DMS153 (cell line): ENCODE measurements around the gene PPP2R3B.
"Not testable (repeated sequence)": the region's sequence is repeated elsewhere in the genome, so short reads cannot be mapped to it uniquely, and the experiment has no call there.

Experiments used
- DNase-seq: peaks from one replicate; lab custom pipeline; 2025; lab: John Stamatoyannopoulos, UW

Gene PPP2R3B

DNA sequence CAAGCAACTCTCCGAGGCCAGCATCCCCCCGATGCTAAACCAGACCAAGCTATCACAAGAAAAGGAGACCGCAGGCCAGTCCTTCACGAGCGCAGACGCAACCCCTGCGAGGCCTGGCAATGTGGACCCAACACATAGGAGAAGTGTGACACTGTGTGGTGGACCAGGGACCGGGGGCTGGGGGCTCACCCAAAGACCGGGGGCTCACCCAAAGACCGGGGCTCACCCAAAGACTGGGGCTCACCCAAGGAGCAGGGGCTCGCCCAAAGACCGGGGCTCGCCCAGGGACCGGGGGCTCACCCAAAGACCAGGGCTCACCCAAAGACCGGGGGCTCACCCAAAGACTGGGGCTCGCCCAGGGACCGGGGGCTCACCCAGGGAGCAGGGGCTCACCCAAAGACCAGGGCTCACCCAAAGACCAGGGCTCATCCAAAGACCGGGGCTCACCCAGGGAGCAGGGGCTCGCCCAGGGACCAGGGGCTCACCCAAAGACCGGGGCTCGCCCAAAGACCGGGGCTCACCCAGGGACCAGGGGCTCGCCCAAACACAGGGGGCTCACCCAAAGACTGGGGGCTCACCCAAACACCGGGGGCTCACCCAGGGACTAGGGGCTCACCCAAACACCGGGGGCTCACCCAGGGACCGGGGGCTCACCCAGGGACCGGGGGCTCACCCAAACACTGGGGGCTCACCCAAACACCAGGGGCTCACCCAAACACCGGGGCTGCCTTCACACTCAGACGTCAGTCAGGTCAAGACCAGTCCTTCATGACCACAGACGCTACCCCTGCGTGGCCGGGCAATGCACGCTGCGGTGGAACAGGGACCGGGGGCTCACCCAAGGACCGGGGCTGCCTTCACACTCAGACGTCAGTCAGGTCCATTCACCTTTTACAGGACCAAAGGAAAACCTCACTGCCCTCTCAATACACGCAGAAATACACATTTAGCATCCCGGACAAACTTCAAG is 32.9 kb downstream of the PPP2R3B start:
- DNase-seq = no peak

DNA sequence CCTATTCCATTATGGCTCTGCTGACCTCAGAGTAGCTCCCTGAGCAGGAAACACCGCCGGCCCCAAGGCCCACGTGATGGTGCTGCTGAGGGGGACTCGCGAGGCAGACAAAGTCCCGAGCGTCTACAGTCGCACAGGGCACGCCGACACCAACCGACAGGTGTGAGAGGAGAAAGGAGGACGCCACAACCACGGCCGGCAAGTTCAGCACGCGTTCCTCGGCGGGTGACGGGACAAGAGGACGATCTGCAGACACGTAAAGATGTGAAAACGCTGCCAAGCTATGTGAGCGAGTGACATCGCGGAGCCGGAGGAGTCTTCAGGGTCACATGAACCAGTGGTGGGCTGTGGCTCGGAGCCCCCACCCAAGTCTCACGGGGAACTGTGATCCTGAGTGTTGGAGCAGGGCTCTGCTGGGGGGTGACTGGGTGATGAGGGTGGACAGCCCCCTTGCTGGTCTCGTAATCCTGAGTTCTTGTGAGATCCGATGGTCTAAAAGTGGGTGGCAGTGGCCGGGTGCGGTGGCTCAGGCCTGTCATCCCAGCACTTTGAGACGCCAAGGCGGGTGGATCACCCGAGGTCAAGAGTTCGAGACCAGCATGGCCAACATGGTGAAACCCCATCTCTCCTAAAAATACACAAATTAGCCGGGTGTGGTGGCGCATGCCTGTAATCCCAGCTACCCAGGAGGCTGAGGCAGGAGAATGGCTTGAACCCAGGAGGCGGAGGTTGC is 34.0 kb downstream of the PPP2R3B start:
- DNase-seq = no peak

DNA sequence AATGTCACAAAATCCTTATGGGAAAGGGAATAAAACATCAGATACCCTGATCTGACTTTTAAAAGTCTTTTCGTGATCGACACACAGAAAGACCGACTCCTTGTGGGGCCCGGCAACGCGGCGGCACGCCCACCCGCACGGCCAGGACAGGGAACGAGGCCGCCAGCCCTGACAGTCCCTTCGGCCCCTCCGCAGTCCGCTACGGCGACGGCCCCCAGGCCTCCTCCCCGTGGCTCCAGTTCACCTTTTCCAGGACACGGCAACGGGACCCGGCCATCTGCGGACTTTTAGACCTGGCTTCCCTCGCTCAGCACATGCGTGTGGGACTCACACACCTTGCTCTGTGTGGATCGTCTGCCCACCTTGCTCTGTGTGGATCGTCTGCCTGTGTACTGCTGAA is 34.5 kb downstream of the PPP2R3B start:
- no peak for DNase-seq

DNA sequence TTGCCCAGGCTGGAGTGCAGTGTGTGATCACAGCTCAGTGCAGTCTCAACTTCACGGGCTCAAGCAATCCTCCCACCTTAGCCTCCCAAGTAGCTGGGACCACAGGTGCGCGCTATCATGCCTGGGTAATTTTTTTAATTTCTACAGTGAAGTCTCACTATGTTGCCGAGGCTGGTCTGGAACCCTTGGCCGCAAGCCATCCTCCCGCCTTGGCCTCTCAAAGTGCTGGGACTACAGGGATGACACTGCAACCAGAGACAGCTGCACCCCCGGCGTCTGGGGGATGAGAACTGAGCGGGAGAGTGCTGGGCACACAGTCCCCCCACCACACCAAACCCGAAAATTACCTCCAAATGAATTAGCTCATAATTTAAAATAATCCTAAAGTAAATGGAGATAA is 35.0 kb downstream of the PPP2R3B start:
- DNase-seq = no peak

DNA sequence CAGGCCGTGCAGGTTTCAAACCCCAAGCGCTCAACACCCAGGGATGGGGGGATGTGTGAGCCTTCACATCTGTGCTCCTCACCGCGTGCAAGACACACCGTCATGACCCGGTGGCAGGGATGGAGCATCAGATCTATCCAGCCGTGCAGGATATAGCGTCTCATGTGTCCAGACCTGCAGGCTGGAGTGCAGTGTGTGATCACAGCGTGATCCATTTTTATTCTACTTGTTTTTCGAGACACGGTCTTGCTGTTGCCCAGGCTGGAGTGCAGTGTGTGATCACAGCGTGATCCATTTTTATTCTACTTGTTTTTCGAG is 35.4 kb downstream of the PPP2R3B start:
- DNase-seq = not testable (repeated sequence)

DNA sequence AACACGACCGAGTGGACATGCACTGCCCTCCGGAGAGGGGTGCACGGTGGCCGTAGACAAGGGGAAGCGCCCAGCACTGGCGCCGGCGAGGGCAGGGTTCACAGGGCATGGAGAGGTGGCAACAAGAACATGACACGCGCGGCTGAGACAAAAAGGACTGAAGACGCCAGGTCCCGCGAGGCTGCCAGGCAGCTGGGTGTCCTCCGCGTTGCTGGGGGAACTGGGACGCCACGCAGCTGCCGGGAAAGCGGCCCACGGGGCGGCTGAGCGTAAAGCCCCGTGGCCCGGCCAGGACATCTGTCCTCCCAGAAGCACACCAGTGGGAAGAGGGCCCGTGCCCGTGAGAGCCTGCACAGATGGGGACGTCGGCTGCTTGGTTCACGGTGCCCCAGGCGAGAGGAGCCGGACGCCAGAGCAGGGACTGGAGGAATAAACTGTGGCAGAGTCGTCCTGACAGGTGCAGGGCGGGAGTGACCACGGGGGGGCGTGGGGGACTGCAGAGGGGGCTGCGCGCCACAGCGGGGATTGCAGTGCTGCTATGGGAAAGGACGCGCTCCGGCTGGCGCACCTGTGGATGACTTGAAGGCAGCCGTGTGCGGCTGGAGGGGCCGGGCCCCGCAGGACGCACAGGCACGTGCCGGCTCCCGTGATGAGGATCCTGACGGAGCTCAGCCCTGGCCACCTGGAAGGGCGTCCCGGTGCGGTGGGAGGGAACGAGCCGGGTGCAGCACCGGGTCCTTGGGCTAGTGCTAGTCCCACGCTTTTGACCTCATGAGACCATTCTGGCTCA is 36.0 kb downstream of the PPP2R3B start:
- DNase-seq = no peak

DNA sequence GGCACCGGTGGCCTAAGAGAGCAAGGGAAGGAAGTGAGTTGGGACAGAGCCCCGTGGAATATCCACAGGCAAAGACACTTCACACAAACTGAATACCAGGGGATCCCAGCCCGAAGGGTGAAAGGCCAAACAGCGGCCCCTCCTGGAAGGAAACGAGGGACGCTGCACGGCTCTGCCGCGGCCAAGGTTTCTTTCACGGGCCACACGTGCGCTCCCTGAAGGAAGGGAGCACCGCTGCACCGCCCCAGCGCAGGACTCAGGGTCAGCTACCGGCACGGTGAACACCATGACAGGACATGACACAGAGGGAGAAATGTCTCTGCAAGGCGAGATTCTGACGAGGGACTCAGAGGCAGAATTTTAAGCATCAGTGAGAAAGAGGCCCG is 36.6 kb downstream of the PPP2R3B start:
- no peak for DNase-seq

DNA sequence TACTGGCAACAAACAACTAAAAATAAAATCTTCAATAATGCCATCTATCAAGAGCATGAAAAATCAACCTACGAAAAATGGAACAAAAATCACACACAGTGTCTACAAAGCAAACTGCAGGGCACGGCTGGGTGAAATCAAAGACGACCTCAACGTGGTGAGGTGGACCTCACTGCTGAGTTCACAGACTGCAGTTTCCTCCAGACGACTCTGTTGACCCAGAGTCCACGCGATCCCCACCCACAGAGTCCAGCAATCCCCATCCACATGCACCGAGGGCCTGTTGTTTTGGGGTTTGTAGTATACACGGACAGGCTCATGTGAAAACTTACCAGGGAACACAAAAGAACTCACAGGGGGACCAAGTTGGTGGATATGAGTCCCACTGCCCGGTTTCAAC is 37.0 kb downstream of the PPP2R3B start:
- no peak for DNase-seq

DNA sequence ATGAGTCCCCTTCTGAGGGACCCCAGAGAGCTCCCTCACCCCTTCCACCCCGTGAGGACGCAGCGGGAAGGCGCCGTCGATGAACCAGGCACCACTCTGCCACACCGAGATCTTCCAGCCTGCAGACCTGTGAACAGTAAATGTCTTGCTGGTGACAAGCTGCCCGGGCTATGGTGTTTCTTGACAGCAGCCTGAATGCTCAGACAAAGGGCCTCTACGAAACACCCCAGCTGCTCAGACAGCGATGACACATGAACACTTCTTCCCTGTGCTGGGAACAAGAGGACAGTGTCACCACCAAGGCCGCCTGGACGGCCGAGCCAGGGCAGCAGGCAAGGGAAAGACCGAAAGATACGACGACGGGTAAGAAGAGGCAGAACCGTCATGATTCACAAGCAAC is 37.5 kb downstream of the PPP2R3B start:
- DNase-seq = no peak

DNA sequence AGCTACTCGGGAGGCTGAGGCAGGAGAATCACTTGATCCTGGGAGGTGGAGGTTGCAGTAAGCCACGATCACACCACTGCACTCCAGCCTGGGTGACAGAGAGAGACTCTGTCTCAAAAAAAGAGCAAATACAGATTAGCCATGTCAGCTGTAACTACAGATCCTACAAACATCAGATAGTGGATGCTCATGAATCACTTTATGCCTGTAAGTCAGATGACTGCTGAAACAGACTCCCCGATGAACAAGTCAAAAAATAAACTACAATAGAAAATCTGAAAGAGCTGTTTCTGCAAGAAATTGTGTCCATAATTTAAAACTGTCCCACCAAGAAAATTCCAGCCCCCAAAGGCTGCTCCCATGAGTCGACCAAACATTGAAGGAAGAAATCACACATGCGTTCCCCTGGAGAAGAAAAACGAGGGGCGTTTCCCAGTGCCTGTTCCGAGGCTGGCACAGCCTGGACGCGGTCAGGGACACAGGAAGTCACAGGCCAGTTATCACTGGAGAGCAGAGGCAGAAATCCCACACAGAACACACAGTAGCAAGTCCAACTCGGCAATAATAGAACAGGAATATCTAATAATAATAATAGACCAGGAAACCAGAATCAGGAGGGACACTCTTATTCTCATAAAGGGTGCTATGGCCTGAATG is 38.1 kb downstream of the PPP2R3B start:
- DNase-seq = no peak

DNA sequence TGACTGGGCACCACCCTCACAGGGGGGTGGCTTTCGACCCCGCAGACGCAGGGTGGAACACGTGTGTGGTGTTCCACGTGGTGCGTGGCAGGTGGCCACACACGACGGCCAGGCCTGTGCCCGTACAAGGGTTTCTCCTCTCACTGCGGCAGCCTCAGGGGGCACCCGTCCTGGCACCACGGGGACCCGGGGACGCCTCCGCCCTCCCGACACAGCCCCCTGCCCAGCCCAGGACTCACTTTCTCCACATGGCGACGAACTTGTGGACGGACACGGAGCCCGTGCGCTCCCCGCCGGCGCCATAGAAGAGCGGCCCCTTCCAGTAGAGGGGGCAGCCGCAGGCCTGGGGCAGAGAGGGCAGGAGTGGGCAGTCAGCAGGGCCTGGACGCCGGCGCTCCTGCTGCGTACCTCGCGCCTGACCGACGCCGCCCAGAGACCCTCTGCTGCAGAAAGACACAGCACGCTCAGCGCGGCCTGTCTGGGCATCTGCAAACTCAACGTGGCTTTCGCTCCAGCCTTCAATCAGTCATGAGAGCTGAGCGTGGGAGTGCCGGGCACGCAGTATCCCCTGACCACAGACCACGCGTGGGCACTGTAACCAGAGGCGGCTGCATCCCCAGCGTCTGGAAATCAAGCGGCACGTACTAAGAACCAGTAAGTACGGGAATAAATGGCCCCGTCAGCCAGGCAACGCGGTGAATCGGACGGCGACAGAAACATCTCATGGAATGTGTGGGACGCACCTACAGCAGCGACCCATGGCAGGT is 39.2 kb downstream of the PPP2R3B start:
- no peak for DNase-seq

DNA sequence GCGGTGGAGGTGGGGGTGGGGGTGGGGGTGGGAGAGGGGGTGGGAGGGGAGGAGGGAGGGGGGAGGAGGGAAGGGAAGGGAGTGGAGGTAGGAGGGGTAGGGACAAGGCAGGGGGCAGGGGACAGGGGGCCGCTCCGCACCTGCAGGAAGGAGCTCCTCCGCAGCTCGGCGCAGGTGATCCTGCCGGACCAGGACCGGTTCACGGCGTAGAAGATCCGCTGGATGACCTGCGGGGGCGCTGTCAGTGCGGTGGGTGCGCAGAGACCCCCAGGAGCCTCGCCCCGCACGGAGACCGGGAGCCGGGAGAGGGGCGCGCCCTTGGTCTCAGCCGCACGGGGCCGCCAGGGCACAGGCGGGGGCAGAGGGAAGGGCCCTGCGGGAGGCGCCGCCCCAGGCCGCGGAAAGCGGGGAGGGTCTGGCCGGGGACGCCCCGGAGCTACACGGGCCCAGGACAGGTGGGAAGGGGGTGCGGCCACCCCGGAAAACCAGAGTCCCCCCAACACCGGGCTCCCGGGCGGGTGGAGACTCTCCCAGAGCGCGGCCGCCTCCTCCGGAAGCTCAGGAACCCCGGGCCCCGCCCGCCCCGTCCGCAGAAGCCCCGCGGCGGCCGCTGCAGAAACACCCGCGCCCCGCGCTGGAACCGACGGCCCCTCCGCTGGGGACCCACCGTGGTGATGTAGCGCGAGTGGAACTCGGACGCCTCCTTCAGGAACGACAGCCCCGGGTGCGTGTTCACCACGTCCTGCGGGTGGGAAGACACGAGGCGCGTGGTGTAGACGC is 40.5 kb downstream of the PPP2R3B start:
- DNase-seq = no peak

DNA sequence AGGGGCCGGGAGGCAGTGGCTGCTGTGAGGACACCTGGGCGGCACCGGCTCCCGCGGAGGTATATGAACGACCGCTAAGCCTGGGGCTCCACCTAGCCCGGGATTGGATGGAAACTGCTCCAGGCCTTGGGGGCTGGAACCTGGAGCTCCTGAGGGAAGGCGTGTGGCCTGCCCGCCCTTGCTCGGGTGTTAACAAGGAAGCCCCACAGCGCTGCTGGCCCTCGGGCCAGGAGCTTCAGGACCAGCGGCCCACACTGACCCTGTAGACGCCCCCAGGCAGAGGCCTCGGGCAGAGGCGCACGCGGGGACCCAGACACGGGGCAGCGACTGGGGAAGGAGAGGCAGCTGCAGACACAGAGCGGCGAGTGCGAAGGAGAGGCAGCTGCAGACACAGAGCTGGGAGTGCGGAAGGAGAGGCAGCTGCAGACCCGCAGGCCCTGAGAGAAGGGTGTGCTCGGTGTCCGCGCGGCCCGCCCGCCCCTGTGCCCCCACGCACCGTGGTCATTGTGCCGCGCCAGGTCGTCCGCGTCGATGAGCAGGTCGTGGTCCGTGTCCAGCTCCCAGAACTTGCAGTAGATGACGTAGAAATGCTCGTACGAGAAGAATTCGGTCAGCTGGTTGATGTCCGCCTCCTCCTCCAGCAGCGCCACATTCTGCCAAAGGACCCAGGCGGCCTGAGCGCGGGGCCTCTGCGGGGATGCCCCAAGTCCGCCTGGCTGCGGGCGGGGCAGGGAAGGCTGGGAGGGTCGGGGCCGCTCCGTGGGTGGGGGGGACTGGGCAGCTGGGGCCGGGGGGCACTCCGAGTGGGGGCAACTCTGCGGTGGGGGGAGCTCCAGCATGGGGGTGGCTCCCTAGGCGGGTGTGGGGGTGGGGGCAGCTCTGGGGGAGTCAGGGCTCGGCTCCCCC is 41.4 kb downstream of the PPP2R3B start:
- no peak for DNase-seq

DNA sequence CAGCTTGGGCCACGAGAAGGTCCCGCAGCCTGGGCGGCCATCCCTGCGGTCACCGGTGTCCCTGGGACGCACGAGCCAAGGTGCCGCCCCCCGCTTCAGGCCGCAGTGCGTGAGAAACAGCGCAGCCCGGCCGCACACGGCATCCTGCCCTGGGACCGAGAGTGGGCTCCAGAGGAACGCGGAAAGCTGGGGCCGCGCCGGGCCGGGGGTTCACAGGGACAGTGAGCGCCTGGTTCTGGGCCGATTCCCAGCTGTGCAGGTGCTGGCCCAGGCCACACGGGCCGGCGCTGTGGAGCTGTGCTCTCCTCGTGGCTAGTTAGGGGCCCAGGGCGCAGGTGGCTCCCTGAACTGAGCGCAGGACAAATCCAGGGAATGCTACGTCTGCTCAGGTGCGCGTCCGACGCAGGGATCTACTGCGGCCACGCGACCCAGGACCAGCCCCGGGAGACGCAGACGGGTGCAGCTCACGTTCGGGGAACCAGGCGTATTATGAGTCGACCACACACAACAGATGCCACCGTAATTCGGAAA is 42.3 kb downstream of the PPP2R3B start:
- no peak for DNase-seq

DNA sequence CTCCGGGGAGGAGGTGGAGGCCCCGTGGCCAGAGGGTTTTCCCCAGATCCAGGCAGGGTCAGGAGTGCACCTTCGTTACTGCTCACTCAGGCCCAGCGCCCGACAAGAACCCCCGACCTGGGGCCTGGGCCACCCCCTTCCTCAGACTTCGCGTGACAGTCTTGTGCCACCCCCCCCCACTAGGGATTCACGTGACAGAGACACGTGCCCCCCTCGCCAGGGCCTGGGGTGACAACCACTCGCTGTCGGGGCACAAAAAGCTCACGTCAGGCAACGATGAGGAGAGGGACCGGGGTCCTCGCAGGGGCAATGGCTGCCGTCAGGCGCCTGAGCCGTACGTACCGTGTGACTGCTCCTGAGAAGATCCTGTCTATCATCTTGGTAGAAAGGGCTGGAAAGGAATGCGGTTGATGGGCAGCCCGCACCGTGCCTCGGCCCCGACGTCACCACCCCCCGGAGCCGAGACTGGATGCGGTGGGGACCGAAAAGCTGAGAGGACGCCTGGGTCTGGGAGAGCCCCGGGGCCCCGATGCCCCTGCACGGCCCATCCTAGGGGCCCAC is 45.1 kb downstream of the PPP2R3B start:
- DNase-seq = no peak

DNA sequence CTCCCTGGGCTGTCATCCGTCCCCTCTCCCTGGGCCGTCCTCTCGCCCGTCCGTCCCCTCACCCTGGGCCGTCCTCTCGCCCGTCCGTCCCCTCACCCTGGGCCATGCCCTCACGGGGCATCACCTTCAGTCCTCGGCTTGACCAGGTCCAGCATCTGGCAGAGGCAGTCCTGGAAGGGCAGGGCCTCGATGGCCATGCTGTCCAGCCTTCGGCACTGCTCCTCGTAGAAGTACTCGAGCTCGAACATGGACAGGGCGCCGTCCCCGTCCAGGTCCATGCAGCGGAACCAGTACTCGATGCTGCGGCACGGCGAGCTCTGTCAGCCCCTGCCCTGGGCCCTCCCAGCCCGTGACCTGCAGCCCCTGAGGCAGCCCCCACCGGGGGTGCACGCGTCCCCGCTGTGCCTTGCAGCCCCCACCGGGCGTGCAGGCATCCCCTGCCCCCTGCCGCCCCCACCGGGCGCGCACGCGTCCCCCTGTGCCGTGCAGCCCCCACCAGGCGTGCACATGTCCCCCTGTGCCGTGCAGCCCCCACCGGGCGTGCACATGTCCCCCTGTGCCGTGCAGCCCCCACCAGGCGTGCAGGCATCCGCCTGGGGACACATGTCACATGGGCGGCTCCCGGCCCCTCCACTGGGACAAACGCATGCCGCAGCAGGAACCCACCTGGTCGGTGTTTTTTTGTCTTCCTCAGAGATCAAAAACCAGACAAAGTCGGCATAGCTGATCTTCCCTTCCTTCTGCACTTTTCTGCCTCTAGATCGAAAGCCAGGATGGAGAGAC is 45.9 kb downstream of the PPP2R3B start:
- no peak for DNase-seq

DNA sequence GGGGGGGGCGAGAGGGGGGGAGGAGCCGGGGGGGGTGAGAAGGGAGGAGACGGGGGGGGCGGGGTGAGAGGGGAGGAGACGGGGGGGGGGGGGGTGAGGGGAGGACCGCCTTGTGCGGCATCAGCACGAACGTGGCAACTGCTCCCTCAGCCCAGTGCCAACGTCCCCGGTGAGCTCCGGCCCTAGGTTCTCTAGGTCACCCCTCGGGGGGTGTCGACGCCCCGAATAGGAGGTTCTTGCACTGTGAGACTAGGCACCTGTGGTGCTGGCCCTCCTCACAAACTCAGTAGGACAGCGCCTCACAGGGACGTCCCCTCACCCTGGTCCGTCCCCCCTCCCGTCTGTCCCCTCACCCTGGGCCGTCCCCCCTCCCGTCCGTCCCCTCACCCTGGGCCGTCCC is 46.6 kb downstream of the PPP2R3B start:
- no peak for DNase-seq

DNA sequence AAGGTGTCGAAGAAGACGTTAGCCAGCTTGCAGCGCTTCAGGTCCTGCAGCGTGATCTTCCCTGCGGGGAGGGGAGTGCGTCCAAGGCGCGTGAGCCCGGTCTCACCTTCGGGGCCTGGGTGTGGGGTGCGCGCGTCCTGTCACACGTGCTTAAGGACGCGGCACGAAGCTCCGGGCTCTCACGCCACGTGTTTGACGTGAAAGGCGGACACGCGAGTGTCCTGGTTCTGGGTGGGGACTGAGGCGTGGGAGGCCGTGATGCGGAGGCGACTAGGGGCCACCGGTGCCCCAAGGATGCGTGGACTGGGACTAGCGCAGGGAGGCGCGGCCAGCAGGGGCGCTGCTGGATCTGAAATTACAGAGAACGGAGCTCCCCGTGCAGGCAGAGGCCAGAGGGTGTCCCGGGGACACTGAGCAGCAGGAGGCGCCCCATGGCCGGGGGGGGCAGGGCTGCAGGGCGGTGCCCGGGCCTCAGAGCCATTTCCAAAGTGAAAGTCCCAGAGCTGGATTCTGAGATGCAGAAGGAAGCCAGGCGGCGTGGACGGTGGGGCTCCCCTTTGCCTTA is 47.8 kb downstream of the PPP2R3B start:
- DNase-seq = no peak
